Measurements from ENCODE around the gene NCKAP1.

- TF ChIP-seq ERG (CRISPR knock-in tag; IDR thresholded peaks at IDR 0.05) (no peak), CTCF (IDR thresholded peaks at IDR 0.05) (no peak), SOX15 (CRISPR knock-in tag; IDR thresholded peaks at IDR 0.05) (no peak)
Measured at GRCh38 chr2:182893666-182894065, 144.6 kb downstream of the NCKAP1 start.

Data from WTC11 (cell line).